Measurements from ENCODE around the gene PLEKHA6.

Gene PLEKHA6

DNA sequence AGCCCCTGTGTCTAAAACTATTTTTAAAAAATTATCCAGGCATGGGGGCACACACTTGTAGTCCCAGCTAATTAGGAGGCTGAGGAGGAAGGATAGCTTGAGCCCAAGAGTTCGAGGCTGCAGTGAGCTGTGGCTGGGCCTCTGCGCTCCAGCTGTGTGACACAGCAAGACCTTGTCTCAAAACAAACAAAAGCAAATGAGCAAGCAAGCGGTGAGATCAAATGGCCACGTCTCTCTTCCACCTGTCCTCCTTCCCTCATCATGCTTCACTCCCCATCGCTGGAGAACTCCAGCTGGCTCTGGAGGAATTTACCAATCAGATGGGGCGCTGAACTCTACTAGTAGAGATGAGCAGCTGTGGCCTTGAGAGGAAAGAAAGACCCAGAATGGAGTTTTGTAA is 179.6 kb downstream of the PLEKHA6 start:
- Histone ChIP-seq H3K27me3 (ENCODE audit: control insufficient read depth, low read length) (peaks cover 6% of the 10 kb centered on the region; the same call in 1 of the 2 replicates), H3K4me3 (ENCODE audit: low read length) (no peak overlapping the region), H3K9me3 (ENCODE audit: control insufficient read depth, insufficient read depth, low read length) (no peaks in the 10 kb centered on the region), H3F3A (ENCODE audit: control insufficient read depth, insufficient read depth) (no peaks in the 10 kb centered on the region), H3K9me2 (replicated peaks; ENCODE audit: control insufficient read depth, low read length) (no peaks in the 10 kb centered on the region), H3K4me2 (ENCODE audit: low read length) (no peak overlapping the region), H3K79me2 (ENCODE audit: control insufficient read depth, low read length) (no peaks in the 10 kb centered on the region), H4K20me1 (ENCODE audit: control insufficient read depth, insufficient read depth, low read depth, low read length) (no peaks in the 10 kb centered on the region), H3K4me1 (ENCODE audit: control insufficient read depth, low read length) (no peaks in the 10 kb centered on the region), H3K27ac (ENCODE audit: low read depth, low read length) (no peak overlapping the region), H3K36me3 (ENCODE audit: control insufficient read depth, low read length) (no peaks in the 10 kb centered on the region)
- no peak for TF ChIP-seq EZH2phosphoT487 (IDR thresholded peaks at IDR 0.05; ENCODE audit: borderline replicate concordance, low read length)
- TF ChIP-seq, protein P1, sequence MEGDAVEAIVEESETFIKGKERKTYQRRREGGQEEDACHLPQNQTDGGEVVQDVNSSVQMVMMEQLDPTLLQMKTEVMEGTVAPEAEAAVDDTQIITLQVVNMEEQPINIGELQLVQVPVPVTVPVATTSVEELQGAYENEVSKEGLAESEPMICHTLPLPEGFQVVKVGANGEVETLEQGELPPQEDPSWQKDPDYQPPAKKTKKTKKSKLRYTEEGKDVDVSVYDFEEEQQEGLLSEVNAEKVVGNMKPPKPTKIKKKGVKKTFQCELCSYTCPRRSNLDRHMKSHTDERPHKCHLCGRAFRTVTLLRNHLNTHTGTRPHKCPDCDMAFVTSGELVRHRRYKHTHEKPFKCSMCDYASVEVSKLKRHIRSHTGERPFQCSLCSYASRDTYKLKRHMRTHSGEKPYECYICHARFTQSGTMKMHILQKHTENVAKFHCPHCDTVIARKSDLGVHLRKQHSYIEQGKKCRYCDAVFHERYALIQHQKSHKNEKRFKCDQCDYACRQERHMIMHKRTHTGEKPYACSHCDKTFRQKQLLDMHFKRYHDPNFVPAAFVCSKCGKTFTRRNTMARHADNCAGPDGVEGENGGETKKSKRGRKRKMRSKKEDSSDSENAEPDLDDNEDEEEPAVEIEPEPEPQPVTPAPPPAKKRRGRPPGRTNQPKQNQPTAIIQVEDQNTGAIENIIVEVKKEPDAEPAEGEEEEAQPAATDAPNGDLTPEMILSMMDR (IDR thresholded peaks at IDR 0.05; ENCODE audit: low read depth, low read length, poor library complexity, severe bottlenecking) = no peak

DNA sequence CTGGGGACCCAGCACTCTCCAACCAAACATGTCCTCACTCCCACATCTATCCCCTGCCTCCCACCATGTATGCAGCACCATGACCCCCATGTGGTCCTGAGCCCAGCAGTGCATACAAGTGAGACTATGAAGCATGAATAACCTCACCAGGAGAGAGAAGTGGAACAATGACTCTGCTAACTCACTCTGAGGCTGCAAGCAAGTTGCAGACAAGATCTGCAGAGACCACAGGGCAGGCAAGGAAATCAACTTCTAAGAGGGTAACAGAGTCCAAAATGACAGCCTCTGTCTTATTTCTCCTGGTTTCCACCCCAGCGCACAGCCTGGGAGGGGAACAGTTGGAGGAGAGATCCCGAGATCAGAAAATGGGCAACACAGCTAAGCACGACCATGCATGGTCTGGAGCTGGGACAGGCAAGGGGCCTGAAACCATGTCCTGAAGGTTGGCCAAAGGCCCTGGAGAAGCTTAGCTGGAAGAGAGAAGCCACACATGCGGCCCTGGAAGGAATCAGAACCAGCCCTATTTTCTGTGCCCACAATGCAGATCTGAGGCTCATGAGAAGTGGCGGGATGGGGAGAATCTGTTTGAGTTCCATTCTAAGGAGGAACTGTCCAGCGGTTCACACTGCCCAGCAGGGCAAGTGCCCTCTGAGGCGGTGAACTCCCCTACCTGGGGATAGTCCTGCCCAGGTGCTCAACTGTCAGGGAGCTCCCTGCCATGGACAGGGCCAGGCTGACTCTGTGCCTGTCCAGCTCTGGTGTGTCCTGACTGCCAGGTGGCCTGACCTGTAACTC is 181.0 kb downstream of the PLEKHA6 start:
- no peak overlapping the region for H3K27ac ChIP-seq (ENCODE audit: low read depth, low read length)
- H3K36me3 ChIP-seq (ENCODE audit: control insufficient read depth, low read length) = no peaks in the 10 kb centered on the region
- no peaks in the 10 kb centered on the region for H3K79me2 ChIP-seq (ENCODE audit: control insufficient read depth, low read length)
- no peaks in the 10 kb centered on the region for H3K4me1 ChIP-seq (ENCODE audit: control insufficient read depth, low read length)
- H4K20me1 ChIP-seq (ENCODE audit: control insufficient read depth, insufficient read depth, low read depth, low read length) = no peaks in the 10 kb centered on the region
- no peak overlapping the region for H3K4me3 ChIP-seq (ENCODE audit: low read length)
- no peaks in the 10 kb centered on the region for H3K9me3 ChIP-seq (ENCODE audit: control insufficient read depth, insufficient read depth, low read length)
- H3K4me2 ChIP-seq (ENCODE audit: low read length) = no peak overlapping the region
- peaks cover 6% of the 10 kb centered on the region; the same call in 1 of the 2 replicates for H3K27me3 ChIP-seq (ENCODE audit: control insufficient read depth, low read length)
- H3F3A ChIP-seq (ENCODE audit: control insufficient read depth, insufficient read depth) = no peaks in the 10 kb centered on the region
- TF ChIP-seq EZH2phosphoT487 (IDR thresholded peaks at IDR 0.05; ENCODE audit: borderline replicate concordance, low read length) = no peak
- TF ChIP-seq, protein P1 (IDR thresholded peaks at IDR 0.05; ENCODE audit: low read depth, low read length, poor library complexity, severe bottlenecking) = no peak
- H3K9me2 ChIP-seq (replicated peaks; ENCODE audit: control insufficient read depth, low read length) = no peaks in the 10 kb centered on the region

DNA sequence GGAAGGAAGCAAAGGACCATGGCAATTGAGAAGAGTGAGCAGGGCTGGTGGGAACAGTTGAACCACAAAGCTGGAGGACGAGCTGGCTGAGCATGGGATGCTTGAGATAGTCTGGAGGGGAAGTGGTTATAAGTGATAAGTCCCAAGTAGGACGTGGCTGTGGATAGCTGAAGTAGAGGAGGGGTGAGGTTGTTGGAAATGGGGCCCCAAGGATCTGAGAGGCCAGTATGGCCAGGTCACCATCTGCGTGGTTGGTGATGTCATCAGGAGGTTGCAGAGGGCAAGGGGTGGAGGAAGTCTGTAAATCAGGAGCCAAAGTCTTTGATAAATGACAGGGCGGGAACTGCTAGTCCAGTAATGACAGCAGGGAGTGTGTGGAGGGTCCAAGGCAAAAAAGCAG is 182.6 kb downstream of the PLEKHA6 start:
- no peaks in the 10 kb centered on the region for H3K4me1 ChIP-seq (ENCODE audit: control insufficient read depth, low read length)
- H3K9me2 ChIP-seq (replicated peaks; ENCODE audit: control insufficient read depth, low read length) = no peaks in the 10 kb centered on the region
- TF ChIP-seq, protein P1 (IDR thresholded peaks at IDR 0.05; ENCODE audit: low read depth, low read length, poor library complexity, severe bottlenecking) = no peak
- TF ChIP-seq EZH2phosphoT487 (IDR thresholded peaks at IDR 0.05; ENCODE audit: borderline replicate concordance, low read length) = no peak
- H3K9me3 ChIP-seq (ENCODE audit: control insufficient read depth, insufficient read depth, low read length) = no peaks in the 10 kb centered on the region
- no peak overlapping the region for H3K27ac ChIP-seq (ENCODE audit: low read depth, low read length)
- no peaks in the 10 kb centered on the region for H3K36me3 ChIP-seq (ENCODE audit: control insufficient read depth, low read length)
- H4K20me1 ChIP-seq (ENCODE audit: control insufficient read depth, insufficient read depth, low read depth, low read length) = no peaks in the 10 kb centered on the region
- H3K27me3 ChIP-seq (ENCODE audit: control insufficient read depth, low read length) = peaks cover 6% of the 10 kb centered on the region; the same call in 1 of the 2 replicates
- H3F3A ChIP-seq (ENCODE audit: control insufficient read depth, insufficient read depth) = no peaks in the 10 kb centered on the region
- H3K79me2 ChIP-seq (ENCODE audit: control insufficient read depth, low read length) = no peaks in the 10 kb centered on the region
- no peak overlapping the region for H3K4me2 ChIP-seq (ENCODE audit: low read length)
- no peak overlapping the region for H3K4me3 ChIP-seq (ENCODE audit: low read length)

Data from DOHH2 (cell line).